SK-N-SH (cell line): ENCODE measurements around the gene PRKCH. TPM values are rescaled to one million over a fixed set of nuclear protein-coding genes. Genes with fewer than 3 reads are reported as not detected.

Experiments
- polyA plus RNA-seq, 3 experiments: library from polyadenylated mRNA; depleted of rRNA; stranded (reverse); fragments of >200 nt; gene quantifications; 2 replicates each; pipeline ENCODE4 v1.2.3, GENCODE V29; 2012

Gene PRKCH
- polyA plus RNA-seq, 1 of the 3 experiments (the other 2 are of a cell fraction): 4.2 TPM

Other genes starting within 250 kb of the PRKCH start
- 0.13 and 0.15 TPM in 2 replicates for gene TMEM30B, start 40.2 kb upstream of the PRKCH start, polyA plus RNA-seq (2012; rRNA removed)